HepG2 (cell line): ENCODE data around the gene LRRC8E. TPM values are rescaled to one million over a fixed set of nuclear protein-coding genes. Genes with fewer than 3 reads are reported as not detected.

Experiments used
- ATM ChIP-seq: fragments of 450-650 bp; IDR thresholded peaks from 2 replicates; pipeline ENCODE4 v1.7.1; 2017; ENCODE audit warnings: mild to moderate bottlenecking, borderline replicate concordance
- CCAR2 ChIP-seq: fragments of 200-400 bp; formaldehyde crosslinking; optimal IDR thresholded peaks from 2 replicates; pipeline ENCODE3; 2018; ENCODE audit warnings: low read depth, mild to moderate bottlenecking, low read length, moderate library complexity
- HMGA1 ChIP-seq: sonication (generic); formaldehyde crosslinking; conservative IDR thresholded peaks from 2 replicates; pipeline ENCODE4 v1.4.0; 2020; ENCODE audit warnings: missing genetic modification reagents
- MTF1 ChIP-seq: sonication (generic); formaldehyde crosslinking; IDR thresholded peaks from 2 replicates; pipeline ENCODE4 v1.5.0; 2020; ENCODE audit warnings: missing genetic modification reagents
- RCOR2 ChIP-seq: IDR thresholded peaks from 2 replicates; pipeline ENCODE4 v1.6.1; 2016; ENCODE audit warnings: missing biosample characterization, missing genetic modification reagents
- REPIN1 ChIP-seq: sonication (generic); formaldehyde crosslinking; IDR thresholded peaks from 2 replicates; pipeline ENCODE4 v1.8.0; 2022; ENCODE audit warnings: missing genetic modification reagents, low read depth, mild to moderate bottlenecking, borderline replicate concordance
- TOE1 ChIP-seq: sonication (generic); formaldehyde crosslinking; IDR thresholded peaks from 2 replicates; pipeline ENCODE4 v1.4.0; 2020; ENCODE audit warnings: mild to moderate bottlenecking, missing genetic modification reagents
- ZNF546 ChIP-seq: sonication (generic); formaldehyde crosslinking; conservative IDR thresholded peaks from 2 replicates; pipeline ENCODE4 v1.8.1; 2023; ENCODE audit warnings: mild to moderate bottlenecking, missing genetic modification reagents
- ZNF552 ChIP-seq: sonication (generic); formaldehyde crosslinking; IDR thresholded peaks from 2 replicates; pipeline ENCODE4 v1.9.0; 2022; ENCODE audit warnings: missing genetic modification reagents, mild to moderate bottlenecking, borderline replicate concordance
- ZNF615 ChIP-seq: sonication (generic); formaldehyde crosslinking; IDR thresholded peaks from 2 replicates; pipeline ENCODE4 v1.5.0; 2020; ENCODE audit warnings: mild to moderate bottlenecking, missing genetic modification reagents, borderline replicate concordance
- polyA plus RNA-seq, 8 experiments: library from polyadenylated mRNA; depleted of rRNA in 3 of 8; stranded (reverse) in 7 of 8; unstranded in 1 of 8; fragments of >200 nt; fragmentation: Illumina TruSeq in 4 of 8; extraction: Trizol in 4 of 8; gene quantifications; 2 replicates each; pipeline versions ENCODE4 v1.2.1 to v1.2.3, GENCODE V29; 2011 to 2016; ENCODE audit warnings: low read depth in 4 of 8, missing spikeins in 1 of 8, mixed read lengths in 1 of 8; ENCODE audit not compliant: insufficient read depth in 1 of 8
- total RNA-seq, 5 experiments: library from RNA; depleted of rRNA; stranded (reverse); fragments of >200 nt; fragmentation: Illumina TruSeq; extraction: Trizol; gene quantifications; 2 replicates each; pipeline ENCODE4 v1.2.3, GENCODE V29; 2016; ENCODE audit warnings: low read depth in 1 of 5
- TF ChIP-seq, protein P1 (sequence below): sonication (generic); formaldehyde crosslinking; IDR thresholded peaks from 2 replicates; pipeline ENCODE4 v1.4.0; 2020; ENCODE audit warnings: missing genetic modification reagents, borderline replicate concordance
- TF ChIP-seq, protein P2 (sequence below): IDR thresholded peaks from 2 replicates; pipeline ENCODE4 v1.6.1; 2016; ENCODE audit warnings: low read depth, control low read depth
- TF ChIP-seq, protein P3 (sequence below): sonication (generic); formaldehyde crosslinking; IDR thresholded peaks from 2 replicates; pipeline ENCODE4 v1.4.0; 2020; ENCODE audit warnings: missing genetic modification reagents
- TF ChIP-seq, protein P4 (sequence below): sonication (generic); formaldehyde crosslinking; conservative IDR thresholded peaks from 2 replicates; pipeline ENCODE4 v1.4.0; 2020; ENCODE audit warnings: missing genetic modification reagents
- TF ChIP-seq, protein P5 (sequence below), 2 experiments: sonication (generic) in 1 of 2; formaldehyde crosslinking in 1 of 2; IDR thresholded peaks; 2 replicates each; pipeline versions ENCODE4 v1.4.0 to v1.6.1; 2016 to 2020; ENCODE audit warnings: borderline replicate concordance in 1 of 2, low read depth in 1 of 2, mild to moderate bottlenecking in 1 of 2, missing genetic modification reagents in 1 of 2

LRRC8E gene
- total and polyA plus RNA-seq, 2 of the 13 experiments (the other 11 are each of a cell fraction or from before 2014, with no cell fraction given) = 8.0 to 10.3 TPM

DNA sequence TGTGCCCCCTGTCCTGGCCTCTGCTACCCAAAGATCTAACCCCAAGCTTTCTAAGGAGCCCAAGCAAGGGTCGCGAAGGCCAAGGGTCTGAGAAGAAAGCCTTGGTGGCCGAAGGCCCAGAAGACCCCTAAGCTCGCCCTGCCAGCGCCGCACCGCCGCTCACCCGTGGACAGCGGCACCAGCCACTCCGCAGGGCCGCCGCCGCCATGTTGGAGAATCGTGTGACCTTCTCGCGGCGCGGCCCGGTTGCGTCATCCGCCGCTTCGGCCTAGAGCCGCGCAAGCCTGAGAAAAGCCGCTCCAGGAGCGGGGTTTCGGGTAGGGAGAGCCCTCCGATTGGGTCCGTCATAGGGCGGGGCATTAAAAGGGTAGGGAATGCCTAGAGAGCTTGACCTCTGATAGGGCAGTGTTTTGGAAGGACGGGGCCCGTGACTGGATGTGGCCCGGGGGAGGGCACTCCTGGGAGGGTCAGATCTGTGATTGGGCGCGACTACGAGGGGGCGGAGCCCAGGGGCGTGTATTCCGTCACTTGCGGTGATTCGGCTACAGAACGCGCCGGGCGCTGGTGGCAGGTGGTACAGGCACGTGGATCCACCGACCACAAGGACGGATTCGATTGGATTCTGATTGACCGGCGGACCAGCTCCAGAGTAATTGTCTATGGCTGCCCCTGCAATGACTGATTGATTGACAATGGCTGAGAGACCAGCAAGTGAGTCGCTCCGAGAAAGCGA, 55.3 kb downstream of the LRRC8E start, which contains the start of gene TIMM44 (continued):
- TF ChIP-seq, protein P1, sequence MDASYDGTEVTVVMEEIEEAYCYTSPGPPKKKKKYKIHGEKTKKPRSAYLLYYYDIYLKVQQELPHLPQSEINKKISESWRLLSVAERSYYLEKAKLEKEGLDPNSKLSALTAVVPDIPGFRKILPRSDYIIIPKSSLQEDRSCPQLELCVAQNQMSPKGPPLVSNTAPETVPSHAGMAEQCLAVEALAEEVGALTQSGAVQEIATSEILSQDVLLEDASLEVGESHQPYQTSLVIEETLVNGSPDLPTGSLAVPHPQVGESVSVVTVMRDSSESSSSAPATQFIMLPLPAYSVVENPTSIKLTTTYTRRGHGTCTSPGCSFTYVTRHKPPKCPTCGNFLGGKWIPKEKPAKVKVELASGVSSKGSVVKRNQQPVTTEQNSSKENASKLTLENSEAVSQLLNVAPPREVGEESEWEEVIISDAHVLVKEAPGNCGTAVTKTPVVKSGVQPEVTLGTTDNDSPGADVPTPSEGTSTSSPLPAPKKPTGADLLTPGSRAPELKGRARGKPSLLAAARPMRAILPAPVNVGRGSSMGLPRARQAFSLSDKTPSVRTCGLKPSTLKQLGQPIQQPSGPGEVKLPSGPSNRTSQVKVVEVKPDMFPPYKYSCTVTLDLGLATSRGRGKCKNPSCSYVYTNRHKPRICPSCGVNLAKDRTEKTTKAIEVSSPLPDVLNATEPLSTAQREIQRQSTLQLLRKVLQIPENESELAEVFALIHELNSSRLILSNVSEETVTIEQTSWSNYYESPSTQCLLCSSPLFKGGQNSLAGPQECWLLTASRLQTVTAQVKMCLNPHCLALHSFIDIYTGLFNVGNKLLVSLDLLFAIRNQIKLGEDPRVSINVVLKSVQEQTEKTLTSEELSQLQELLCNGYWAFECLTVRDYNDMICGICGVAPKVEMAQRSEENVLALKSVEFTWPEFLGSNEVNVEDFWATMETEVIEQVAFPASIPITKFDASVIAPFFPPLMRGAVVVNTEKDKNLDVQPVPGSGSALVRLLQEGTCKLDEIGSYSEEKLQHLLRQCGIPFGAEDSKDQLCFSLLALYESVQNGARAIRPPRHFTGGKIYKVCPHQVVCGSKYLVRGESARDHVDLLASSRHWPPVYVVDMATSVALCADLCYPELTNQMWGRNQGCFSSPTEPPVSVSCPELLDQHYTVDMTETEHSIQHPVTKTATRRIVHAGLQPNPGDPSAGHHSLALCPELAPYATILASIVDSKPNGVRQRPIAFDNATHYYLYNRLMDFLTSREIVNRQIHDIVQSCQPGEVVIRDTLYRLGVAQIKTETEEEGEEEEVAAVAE (CRISPR knock-in tag) = peak; percentile 98
- TF ChIP-seq, protein P2, sequence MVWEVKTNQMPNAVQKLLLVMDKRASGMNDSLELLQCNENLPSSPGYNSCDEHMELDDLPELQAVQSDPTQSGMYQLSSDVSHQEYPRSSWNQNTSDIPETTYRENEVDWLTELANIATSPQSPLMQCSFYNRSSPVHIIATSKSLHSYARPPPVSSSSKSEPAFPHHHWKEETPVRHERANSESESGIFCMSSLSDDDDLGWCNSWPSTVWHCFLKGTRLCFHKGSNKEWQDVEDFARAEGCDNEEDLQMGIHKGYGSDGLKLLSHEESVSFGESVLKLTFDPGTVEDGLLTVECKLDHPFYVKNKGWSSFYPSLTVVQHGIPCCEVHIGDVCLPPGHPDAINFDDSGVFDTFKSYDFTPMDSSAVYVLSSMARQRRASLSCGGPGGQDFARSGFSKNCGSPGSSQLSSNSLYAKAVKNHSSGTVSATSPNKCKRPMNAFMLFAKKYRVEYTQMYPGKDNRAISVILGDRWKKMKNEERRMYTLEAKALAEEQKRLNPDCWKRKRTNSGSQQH (CRISPR knock-in tag) = peak; percentile 64; the same call in 1 of the 2 replicates
- TF ChIP-seq, protein P3, sequence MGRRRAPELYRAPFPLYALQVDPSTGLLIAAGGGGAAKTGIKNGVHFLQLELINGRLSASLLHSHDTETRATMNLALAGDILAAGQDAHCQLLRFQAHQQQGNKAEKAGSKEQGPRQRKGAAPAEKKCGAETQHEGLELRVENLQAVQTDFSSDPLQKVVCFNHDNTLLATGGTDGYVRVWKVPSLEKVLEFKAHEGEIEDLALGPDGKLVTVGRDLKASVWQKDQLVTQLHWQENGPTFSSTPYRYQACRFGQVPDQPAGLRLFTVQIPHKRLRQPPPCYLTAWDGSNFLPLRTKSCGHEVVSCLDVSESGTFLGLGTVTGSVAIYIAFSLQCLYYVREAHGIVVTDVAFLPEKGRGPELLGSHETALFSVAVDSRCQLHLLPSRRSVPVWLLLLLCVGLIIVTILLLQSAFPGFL = no peak
- peak; percentile 96 for TF ChIP-seq ZNF546
- TF ChIP-seq MTF1 = no peak
- TF ChIP-seq ATM = no peak
- TF ChIP-seq, protein P4, sequence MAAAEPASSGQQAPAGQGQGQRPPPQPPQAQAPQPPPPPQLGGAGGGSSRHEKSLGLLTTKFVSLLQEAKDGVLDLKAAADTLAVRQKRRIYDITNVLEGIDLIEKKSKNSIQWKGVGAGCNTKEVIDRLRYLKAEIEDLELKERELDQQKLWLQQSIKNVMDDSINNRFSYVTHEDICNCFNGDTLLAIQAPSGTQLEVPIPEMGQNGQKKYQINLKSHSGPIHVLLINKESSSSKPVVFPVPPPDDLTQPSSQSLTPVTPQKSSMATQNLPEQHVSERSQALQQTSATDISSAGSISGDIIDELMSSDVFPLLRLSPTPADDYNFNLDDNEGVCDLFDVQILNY (CRISPR knock-in tag) = peak; percentile 58; the same call in 1 of the 2 replicates
- TF ChIP-seq HMGA1 (CRISPR knock-in tag) = no peak
- no peak for TF ChIP-seq CCAR2
- TF ChIP-seq ZNF552 (CRISPR knock-in tag) = peak; percentile 76; the same call in 1 of the 2 replicates
- TF ChIP-seq, protein P5, sequence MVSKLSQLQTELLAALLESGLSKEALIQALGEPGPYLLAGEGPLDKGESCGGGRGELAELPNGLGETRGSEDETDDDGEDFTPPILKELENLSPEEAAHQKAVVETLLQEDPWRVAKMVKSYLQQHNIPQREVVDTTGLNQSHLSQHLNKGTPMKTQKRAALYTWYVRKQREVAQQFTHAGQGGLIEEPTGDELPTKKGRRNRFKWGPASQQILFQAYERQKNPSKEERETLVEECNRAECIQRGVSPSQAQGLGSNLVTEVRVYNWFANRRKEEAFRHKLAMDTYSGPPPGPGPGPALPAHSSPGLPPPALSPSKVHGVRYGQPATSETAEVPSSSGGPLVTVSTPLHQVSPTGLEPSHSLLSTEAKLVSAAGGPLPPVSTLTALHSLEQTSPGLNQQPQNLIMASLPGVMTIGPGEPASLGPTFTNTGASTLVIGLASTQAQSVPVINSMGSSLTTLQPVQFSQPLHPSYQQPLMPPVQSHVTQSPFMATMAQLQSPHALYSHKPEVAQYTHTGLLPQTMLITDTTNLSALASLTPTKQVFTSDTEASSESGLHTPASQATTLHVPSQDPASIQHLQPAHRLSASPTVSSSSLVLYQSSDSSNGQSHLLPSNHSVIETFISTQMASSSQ (IDR thresholded peaks at IDR 0.05; ENCODE audit: low read depth) = no peak
- TF ChIP-seq, protein P5 (CRISPR knock-in tag; IDR thresholded peaks at IDR 0.05; ENCODE audit: borderline replicate concordance) = no peak; the same call in 1 of the 2 replicates
- no peak for TF ChIP-seq ZNF615 (CRISPR knock-in tag)
- peak; percentile 93; the same call in 1 of the 2 replicates for TF ChIP-seq REPIN1 (CRISPR knock-in tag)
- TF ChIP-seq TOE1 (CRISPR knock-in tag) = no peak; the same call in 1 of the 2 replicates
- no peak; the same call in 1 of the 2 replicates for TF ChIP-seq RCOR2 (CRISPR knock-in tag)
